Stimulated activated CD8-positive, alpha-beta memory T cell treated with anti-CD3 and anti-CD28 coated beads, Interleukin-7, amount 100 ng/mL, for 1 hour (primary cell): ENCODE results near the gene PABPN1L.
"Not testable (repeated sequence)": the region's sequence is repeated elsewhere in the genome, so short reads cannot be mapped to it uniquely, and the experiment has no call there.

Experiments used
- DNase-seq, 2 donors: peaks; one replicate each; pipeline ENCODE4 v3.0.0-alpha.2; 2020; ENCODE audit warnings: low read depth in 2 of 2

The PABPN1L gene

GRCh38 chr16:88901718-88902337, 35.4 kb upstream of the PABPN1L start:
- DNase-seq = no peak

GRCh38 chr16:88900662-88901052, 34.2 kb upstream of the PABPN1L start:
- no peak for DNase-seq

GRCh38 chr16:88899901-88900661, 33.6 kb upstream of the PABPN1L start:
- no peak for DNase-seq

GRCh38 chr16:88897696-88898425, 31.4 kb upstream of the PABPN1L start:
- no peak for DNase-seq

- no peak for DNase-seq
Measured at GRCh38 chr16:88896238-88897070, 30.0 kb upstream of the PABPN1L start.

GRCh38 chr16:88895335-88895734, 28.9 kb upstream of the PABPN1L start:
- no peak for DNase-seq

- DNase-seq = no peak
Measured at GRCh38 chr16:88894681-88895300, 28.3 kb upstream of the PABPN1L start.

GRCh38 chr16:88894266-88894665, 27.8 kb upstream of the PABPN1L start:
- not testable (repeated sequence) for DNase-seq

- no peak for DNase-seq
Measured at GRCh38 chr16:88893127-88893968, 26.9 kb upstream of the PABPN1L start.

GRCh38 chr16:88892065-88892464, 25.6 kb upstream of the PABPN1L start:
- no peak for DNase-seq

GRCh38 chr16:88891083-88891482, 24.6 kb upstream of the PABPN1L start:
- no peak for DNase-seq

GRCh38 chr16:88889702-88890352, 23.4 kb upstream of the PABPN1L start:
- not testable (repeated sequence) for DNase-seq

GRCh38 chr16:88888461-88889387, 22.3 kb upstream of the PABPN1L start:
- no peak for DNase-seq

GRCh38 chr16:88888057-88888456, 21.6 kb upstream of the PABPN1L start:
- no peak for DNase-seq

GRCh38 chr16:88886845-88887521, 20.5 kb upstream of the PABPN1L start:
- DNase-seq = no peak

- no peak for DNase-seq
Measured at GRCh38 chr16:88886420-88886844, 20.0 kb upstream of the PABPN1L start.

- no peak for DNase-seq
Measured at GRCh38 chr16:88885693-88886280, 19.3 kb upstream of the PABPN1L start.
